IMR-90 (cell line): ENCODE measurements around the gene GSS. TPM values are rescaled to one million over a fixed set of nuclear protein-coding genes. Genes with fewer than 3 reads are reported as not detected.

Source experiments
- ATAC-seq: fragments of 200-7000 bp; cut with Tn5 transposase; 2 replicates; pipeline ENCODE4 v1.9.1; 2020; ENCODE audit warnings: low read depth, mild to moderate bottlenecking, moderate library complexity
- BruUV-seq: library from RNA; stranded (reverse); fragments of 400-500 nt; replicated peaks from 2 replicates; lab custom pipeline; 2021; lab: Mats Ljungman, UMichigan
- CTCF ChIA-PET: fragments of 300-600 bp; formaldehyde crosslinking; extraction: SDS; loops from one replicate; lab custom pipeline; 2021; ENCODE audit warnings: antibody characterized with exemption; lab: Yijun Ruan, JAX
- POLR2A ChIA-PET: fragments of 300-600 bp; sonication (Branson Sonifier 250); formaldehyde crosslinking; loops from one replicate; lab custom pipeline; 2022; ENCODE audit warnings: antibody characterized with exemption; ENCODE audit not compliant: unreplicated experiment; lab: Charles Lee
- DNase-seq: peaks from one replicate; pipeline ENCODE4 v3.0.0; 2013
- H2AFZ ChIP-seq: replicated peaks from 2 replicates; pipeline ENCODE3; 2013; ENCODE audit warnings: low read length, mild to moderate bottlenecking; ENCODE audit not compliant: poor library complexity
- H2AK5ac ChIP-seq: 2 replicates; pipeline ENCODE4 v1.6.1; 2013; ENCODE audit warnings: low read depth, low read length, inconsistent platforms
- H2AK9ac ChIP-seq: replicated peaks from 2 replicates; pipeline ENCODE3; 2013; ENCODE audit warnings: mild to moderate bottlenecking, low read depth, low read length, moderate library complexity; ENCODE audit not compliant: poor library complexity
- H2BK120ac ChIP-seq: 2 replicates; pipeline ENCODE4 v1.6.1; 2013; ENCODE audit warnings: low read depth, low read length, inconsistent platforms
- H2BK15ac ChIP-seq: 3 replicates; pipeline ENCODE4 v1.6.1; 2013; ENCODE audit warnings: low read depth, low read length, inconsistent platforms
- H2BK20ac ChIP-seq: 2 replicates; pipeline ENCODE4 v1.6.1; 2013; ENCODE audit warnings: low read depth, mild to moderate bottlenecking, inconsistent platforms, low read length, moderate library complexity
- H2BK5ac ChIP-seq: 2 replicates; pipeline ENCODE4 v1.6.1; 2013; ENCODE audit warnings: mild to moderate bottlenecking, low read depth, low read length, inconsistent platforms; ENCODE audit not compliant: poor library complexity, severe bottlenecking
- H3K14ac ChIP-seq: replicated peaks from 2 replicates; pipeline ENCODE4 v1.6.1; 2013; ENCODE audit warnings: low read depth, low read length, inconsistent platforms
- H3K18ac ChIP-seq: 2 replicates; pipeline ENCODE4 v1.6.1; 2013; ENCODE audit warnings: low read depth, low read length, control low read depth
- H3K23ac ChIP-seq: 2 replicates; pipeline ENCODE4 v1.6.1; 2013; ENCODE audit warnings: low read depth, low read length, inconsistent platforms
- H3K27ac ChIP-seq: 2 replicates; pipeline ENCODE4 v1.5.1; 2013; ENCODE audit warnings: mild to moderate bottlenecking, control low read depth, low read length; ENCODE audit not compliant: insufficient read depth
- H3K27me3 ChIP-seq: 2 replicates; pipeline ENCODE4 v1.6.1; 2013; ENCODE audit warnings: low read length; ENCODE audit not compliant: control insufficient read depth, insufficient read depth
- H3K36me3 ChIP-seq: 2 replicates; pipeline ENCODE4 v1.6.1; 2013; ENCODE audit warnings: low read length, mixed read lengths; ENCODE audit not compliant: control insufficient read depth, insufficient read depth
- H3K4ac ChIP-seq: 2 replicates; pipeline ENCODE4 v1.6.1; 2013; ENCODE audit warnings: low read depth, low read length, inconsistent platforms
- H3K4me1 ChIP-seq: 2 replicates; pipeline ENCODE4 v1.6.1; 2013; ENCODE audit warnings: low read length, mixed read lengths; ENCODE audit not compliant: control insufficient read depth, insufficient read depth
- H3K4me2 ChIP-seq: 2 replicates; pipeline ENCODE4 v1.6.1; 2013; ENCODE audit warnings: low read depth, mild to moderate bottlenecking, control low read depth, low read length, moderate library complexity
- H3K4me3 ChIP-seq: 2 replicates; pipeline ENCODE4 v1.5.1; 2013; ENCODE audit warnings: low read depth, mild to moderate bottlenecking, control low read depth, low read length, moderate library complexity; ENCODE audit not compliant: insufficient read depth
- H3K56ac ChIP-seq: 2 replicates; pipeline ENCODE4 v1.6.1; 2013; ENCODE audit warnings: low read length, inconsistent platforms; ENCODE audit not compliant: insufficient read depth; ENCODE audit errors: extremely low read depth
- H3K79me1 ChIP-seq, 2 experiments: 2 replicates each; pipeline ENCODE4 v1.6.1; 2013; ENCODE audit warnings: low read length in 2 of 2, inconsistent platforms in 1 of 2, low read depth in 1 of 2
- H3K9ac ChIP-seq: 2 replicates; pipeline ENCODE4 v1.6.1; 2013; ENCODE audit warnings: low read depth, low read length, control low read depth
- H3K9me1 ChIP-seq: 2 replicates; pipeline ENCODE4 v1.6.1; 2013; ENCODE audit warnings: low read length, inconsistent platforms; ENCODE audit not compliant: insufficient read depth
- H3K9me3 ChIP-seq: 2 replicates; pipeline ENCODE4 v1.6.1; 2013; ENCODE audit warnings: low read length; ENCODE audit not compliant: control insufficient read depth, insufficient read depth
- H4K20me1 ChIP-seq: 2 replicates; pipeline ENCODE4 v1.6.1; 2013; ENCODE audit warnings: low read length, inconsistent platforms; ENCODE audit not compliant: insufficient read depth
- H4K5ac ChIP-seq: 2 replicates; pipeline ENCODE4 v1.6.1; 2013; ENCODE audit warnings: mild to moderate bottlenecking, low read depth, low read length, control low read depth
- H4K8ac ChIP-seq, 2 experiments: 2 replicates each; pipeline ENCODE4 v1.6.1; 2013; ENCODE audit warnings: low read depth in 2 of 2, low read length in 2 of 2, control low read depth in 1 of 2, inconsistent platforms in 1 of 2
- H4K91ac ChIP-seq: 2 replicates; pipeline ENCODE4 v1.6.1; 2013; ENCODE audit warnings: low read depth, low read length, inconsistent platforms; ENCODE audit not compliant: insufficient read depth
- BHLHE40 ChIP-seq: fragments of 150-350 bp; IDR thresholded peaks from 2 replicates; pipeline ENCODE4 v1.6.1; 2016; ENCODE audit warnings: mild to moderate bottlenecking, low read depth, low read length
- CEBPB ChIP-seq: IDR thresholded peaks from 2 replicates; pipeline ENCODE4 v1.6.1; 2012; ENCODE audit warnings: low read depth, low read length, improper control_type of control experiment
- CTCF ChIP-seq: conservative IDR thresholded peaks from 2 replicates; pipeline ENCODE4 v1.5.1; 2012; ENCODE audit warnings: mild to moderate bottlenecking, low read depth, low read length, improper control_type of control experiment
- FOS ChIP-seq: fragments of 150-350 bp; IDR thresholded peaks from 2 replicates; pipeline ENCODE4 v1.6.1; 2016; ENCODE audit warnings: low read depth, low read length
- MAFK ChIP-seq: IDR thresholded peaks from 2 replicates; pipeline ENCODE4 v1.6.1; 2012; ENCODE audit warnings: low read depth, low read length, improper control_type of control experiment
- MAZ ChIP-seq: IDR thresholded peaks from 2 replicates; pipeline ENCODE4 v1.6.1; 2012; ENCODE audit warnings: low read depth, mild to moderate bottlenecking, low read length, improper control_type of control experiment, moderate library complexity, borderline replicate concordance
- MXI1 ChIP-seq: IDR thresholded peaks from 2 replicates; pipeline ENCODE4 v1.6.1; 2012; ENCODE audit warnings: low read depth, mild to moderate bottlenecking, low read length, moderate library complexity, borderline replicate concordance
- NFE2L2 ChIP-seq: fragments of 150-350 bp; IDR thresholded peaks from 2 replicates; pipeline ENCODE4 v1.6.1; 2016; ENCODE audit warnings: low read depth, mild to moderate bottlenecking, low read length
- POLR2A ChIP-seq: IDR thresholded peaks from 2 replicates; pipeline ENCODE4 v1.6.1; 2012; ENCODE audit warnings: mild to moderate bottlenecking, low read depth, low read length
- RAD21 ChIP-seq: IDR thresholded peaks from 2 replicates; pipeline ENCODE4 v1.6.1; 2012; ENCODE audit warnings: low read length, improper control_type of control experiment
- SMC3 ChIP-seq: fragments of 150-350 bp; IDR thresholded peaks from 2 replicates; pipeline ENCODE4 v1.6.1; 2016; ENCODE audit warnings: low read depth, mild to moderate bottlenecking, antibody characterized with exemption, low read length, moderate library complexity
- WGBS, 2 experiments: methylation state at CpG; one replicate each; pipeline versions ENCODE4 v1.1.5 to v1.1.7; 2013; ENCODE audit warnings: missing lambda C conversion rate in 2 of 2; ENCODE audit not compliant: insufficient read length in 1 of 2; ENCODE audit errors: extremely low coverage in 2 of 2; 5-methylcytosine and 5-hydroxymethylcytosine counted together
- dilution Hi-C: fragments of 300-500 bp; cut with HindIII; formaldehyde crosslinking; loops from one replicate; pipeline ENCODE4 v1.14.3; 2018; ENCODE audit warnings: low sequenced_read_pairs; ENCODE audit not compliant: unreplicated experiment
- in situ Hi-C: fragments of 300-500 bp; cut with MboI; formaldehyde crosslinking; loops from 3 replicates; pipeline ENCODE4 v1.14.3; 2019; ENCODE audit warnings: low sequenced_read_pairs, inconsistent platforms, mixed read lengths
- intact Hi-C: fragments of 100-400 bp; cut with micrococcal nuclease; formaldehyde crosslinking; loops from 2 replicates; pipeline ENCODE4 v1.10.0; 2022
- polyA plus RNA-seq, 3 experiments: library from polyadenylated mRNA; depleted of rRNA; stranded (reverse); fragments of >200 nt; gene quantifications; 2 replicates each; pipeline ENCODE4 v1.2.3, GENCODE V29; 2012; ENCODE audit warnings: low replicate concordance in 1 of 3
- total RNA-seq: library from RNA; depleted of rRNA; stranded (reverse); fragments of >200 nt; gene quantifications from 2 replicates; pipeline ENCODE4 v1.2.3, GENCODE V29; 2012

The GSS gene
- total and polyA plus RNA-seq, 2 of the 4 experiments (the other 2 are of a cell fraction): 73.7 to 90.0 TPM

GRCh38 chr20:34997774-34998173, 42.2 kb upstream of the GSS start:
- no TSS peak for BruUV-seq
- no peak overlapping the region for H2AK9ac ChIP-seq
- H3K4me3 ChIP-seq: no peak overlapping the region
- TF ChIP-seq MAFK (no peak), MXI1 (no peak), FOS (no peak), POLR2A (no peak), MAZ (no peak), SMC3 (no peak), BHLHE40 (no peak), CTCF (no peak), NFE2L2 (no peak), CEBPB (no peak), RAD21 (no peak)
- no peak overlapping the region for H3K18ac ChIP-seq
- H3K4me1 ChIP-seq: no peaks in the 10 kb centered on the region
- peaks cover 0 to 14% of the 10 kb centered on the region in 2 experiments; a peak in 2 of 4 replicates for H3K79me1 ChIP-seq
- no peak overlapping the region for H3K56ac ChIP-seq
- H3K27ac ChIP-seq: no peak overlapping the region
- no peak overlapping the region for H3K4ac ChIP-seq
- no peaks in the 10 kb centered on the region for H3K27me3 ChIP-seq
- in situ Hi-C loops (no loop called here), intact Hi-C loops (no loop called here), dilution Hi-C loops (no loop called here)
- no peak for ATAC-seq
- peak overlapping the region; percentile 27 for H2AFZ ChIP-seq
- CTCF ChIA-PET: no interaction called here
- no peak overlapping the region for H3K4me2 ChIP-seq
- POLR2A ChIA-PET: no interaction called here
- no peak overlapping the region for H2AK5ac ChIP-seq
- DNase-seq: no peak
- no peak overlapping the region; the same call in 1 of the 2 replicates for H3K23ac ChIP-seq
- peaks cover 84% of the 10 kb centered on the region for H3K36me3 ChIP-seq
- peaks cover 37% of the 10 kb centered on the region for H4K20me1 ChIP-seq
- H4K5ac ChIP-seq: no peak overlapping the region
- no peaks in the 10 kb centered on the region for H3K9me3 ChIP-seq
- no peaks in the 10 kb centered on the region for H3K9me1 ChIP-seq
- no peak overlapping the region for H4K8ac ChIP-seq
- H2BK120ac ChIP-seq: no peak overlapping the region
- no peak overlapping the region for H3K14ac ChIP-seq
- 96% methylated on average over 2 of the region's 2 CpGs; no CpG with 5 or more reads in 1 of the 2 experiments for WGBS, 2 experiments
- H2BK15ac ChIP-seq: no peak overlapping the region
- H2BK5ac ChIP-seq: no peak overlapping the region
- H2BK20ac ChIP-seq: no peak overlapping the region
- H4K91ac ChIP-seq: no peak overlapping the region
- no peak overlapping the region for H3K9ac ChIP-seq
